HepG2 (cell line): Measurements from ENCODE around the gene FAM167B. TPM values are rescaled to one million over a fixed set of nuclear protein-coding genes. Genes with fewer than 3 reads are reported as not detected.

Experiments used
- AGO1 ChIP-seq: fragments of 200-400 bp; formaldehyde crosslinking; IDR thresholded peaks from 2 replicates; pipeline ENCODE4 v1.6.1; 2017; ENCODE audit warnings: mild to moderate bottlenecking, low read depth, low read length, moderate library complexity; ENCODE audit not compliant: poor library complexity, severe bottlenecking
- AKAP8 ChIP-seq: sonication (generic); formaldehyde crosslinking; IDR thresholded peaks from 2 replicates; pipeline ENCODE4 v1.5.1; 2020; ENCODE audit warnings: mild to moderate bottlenecking, missing genetic modification reagents
- CEBPG ChIP-seq: IDR thresholded peaks from 2 replicates; pipeline ENCODE4 v1.6.1; 2016
- ELF3 ChIP-seq: IDR thresholded peaks from 2 replicates; pipeline ENCODE4 v1.6.1; 2016; ENCODE audit warnings: missing genetic modification reagents, missing compliant biosample characterization
- FOXA3 ChIP-seq: IDR thresholded peaks from 2 replicates; pipeline ENCODE4 v1.6.1; 2016; ENCODE audit warnings: missing genetic modification reagents, missing compliant biosample characterization
- FUBP1 ChIP-seq: sonication (generic); formaldehyde crosslinking; IDR thresholded peaks from 2 replicates; pipeline ENCODE4 v1.5.1; 2020; ENCODE audit warnings: missing genetic modification reagents, mild to moderate bottlenecking, borderline replicate concordance
- HMG20B ChIP-seq: conservative IDR thresholded peaks from 2 replicates; pipeline ENCODE4 v1.6.1; 2016; ENCODE audit warnings: missing genetic modification reagents, missing compliant biosample characterization
- IKZF1 ChIP-seq: fragments of 450-650 bp; IDR thresholded peaks from 2 replicates; pipeline ENCODE4 v1.7.1; 2016
- KDM2A ChIP-seq: sonication (generic); formaldehyde crosslinking; IDR thresholded peaks from 2 replicates; pipeline ENCODE4 v1.4.0; 2020; ENCODE audit warnings: low read depth, missing genetic modification reagents, borderline replicate concordance
- KDM3A ChIP-seq: IDR thresholded peaks from 2 replicates; pipeline ENCODE4 v1.6.1; 2018; ENCODE audit warnings: low read depth, missing compliant biosample characterization
- MIER3 ChIP-seq: IDR thresholded peaks from 2 replicates; pipeline ENCODE4 v1.6.1; 2016; ENCODE audit warnings: missing compliant biosample characterization, borderline replicate concordance
- MXI1 ChIP-seq: IDR thresholded peaks from 3 replicates; pipeline ENCODE4 v1.6.1; 2012; ENCODE audit warnings: low read depth, low read length, inconsistent platforms, borderline replicate concordance
- PAX8 ChIP-seq: sonication (generic); formaldehyde crosslinking; IDR thresholded peaks from 2 replicates; pipeline ENCODE4 v1.8.0; 2022; ENCODE audit warnings: mild to moderate bottlenecking, missing genetic modification reagents, borderline replicate concordance
- PPARG ChIP-seq: conservative IDR thresholded peaks from 2 replicates; pipeline ENCODE4 v1.6.1; 2016; ENCODE audit warnings: missing biosample characterization, missing genetic modification reagents
- REL ChIP-seq: sonication (generic); formaldehyde crosslinking; conservative IDR thresholded peaks from 2 replicates; pipeline ENCODE4 v1.8.0; 2022; ENCODE audit warnings: mild to moderate bottlenecking, missing genetic modification reagents, moderate library complexity
- TFAP4 ChIP-seq: sonication (generic); IDR thresholded peaks from 2 replicates; pipeline ENCODE4 v1.6.1; 2016; ENCODE audit warnings: low read depth, borderline replicate concordance
- TFDP1 ChIP-seq: IDR thresholded peaks from 2 replicates; pipeline ENCODE4 v1.6.1; 2016; ENCODE audit warnings: missing compliant biosample characterization, missing genetic modification reagents, borderline replicate concordance
- THAP8 ChIP-seq: sonication (generic); formaldehyde crosslinking; IDR thresholded peaks from 2 replicates; pipeline ENCODE4 v1.5.1; 2020; ENCODE audit warnings: missing genetic modification reagents, mild to moderate bottlenecking, borderline replicate concordance
- ZFP36 ChIP-seq: fragments of 150-350 bp; IDR thresholded peaks from 2 replicates; pipeline ENCODE4 v1.6.1; 2018; ENCODE audit warnings: borderline replicate concordance, low read length, low read depth; ENCODE audit not compliant: partially characterized antibody
- ZNF354B ChIP-seq: sonication (generic); formaldehyde crosslinking; IDR thresholded peaks from 2 replicates; pipeline ENCODE4 v1.8.0; 2022; ENCODE audit warnings: mild to moderate bottlenecking, missing genetic modification reagents
- ZNF510 ChIP-seq: sonication (generic); formaldehyde crosslinking; IDR thresholded peaks from 2 replicates; pipeline ENCODE4 v1.4.0; 2020; ENCODE audit warnings: low read depth, mild to moderate bottlenecking, missing genetic modification reagents
- ZNF768 ChIP-seq: sonication (generic); formaldehyde crosslinking; IDR thresholded peaks from 2 replicates; pipeline ENCODE4 v1.4.0; 2020; ENCODE audit warnings: missing genetic modification reagents
- ZNF788 ChIP-seq: sonication (generic); formaldehyde crosslinking; IDR thresholded peaks from 2 replicates; pipeline ENCODE4 v1.5.0; 2020; ENCODE audit warnings: mild to moderate bottlenecking, missing genetic modification reagents, borderline replicate concordance
- ZSCAN31 ChIP-seq: sonication (generic); formaldehyde crosslinking; IDR thresholded peaks from 2 replicates; pipeline ENCODE4 v1.5.0; 2020; ENCODE audit warnings: low read depth, mild to moderate bottlenecking, missing genetic modification reagents
- polyA plus RNA-seq, 8 experiments: library from polyadenylated mRNA; depleted of rRNA in 3 of 8; stranded (reverse) in 7 of 8; unstranded in 1 of 8; fragments of >200 nt; fragmentation: Illumina TruSeq in 4 of 8; extraction: Trizol in 4 of 8; gene quantifications; 2 replicates each; pipeline versions ENCODE4 v1.2.1 to v1.2.3, GENCODE V29; 2011 to 2016; ENCODE audit warnings: low read depth in 4 of 8, missing spikeins in 1 of 8, mixed read lengths in 1 of 8; ENCODE audit not compliant: insufficient read depth in 1 of 8
- total RNA-seq, 5 experiments: library from RNA; depleted of rRNA; stranded (reverse); fragments of >200 nt; fragmentation: Illumina TruSeq; extraction: Trizol; gene quantifications; 2 replicates each; pipeline ENCODE4 v1.2.3, GENCODE V29; 2016; ENCODE audit warnings: low read depth in 1 of 5

The FAM167B gene
- total and polyA plus RNA-seq, 2 of the 13 experiments (the other 11 are each of a cell fraction or from before 2014, with no cell fraction given) = 0.15 to 0.70 TPM

- no peak for TF ChIP-seq FUBP1 (CRISPR knock-in tag)
- TF ChIP-seq AKAP8 (CRISPR knock-in tag) = no peak
- peak; percentile 54; the same call in 1 of the 2 replicates for TF ChIP-seq MIER3 (CRISPR knock-in tag)
- TF ChIP-seq HMG20B = 0 out of 2 replicates have a peak, but pooled peaks have one; percentile 32
- peak; percentile 48; the same call in 1 of the 2 replicates for TF ChIP-seq ELF3 (CRISPR knock-in tag)
- TF ChIP-seq PPARG (CRISPR knock-in tag) = 0 out of 2 replicates have a peak, but pooled peaks have one; percentile 33
- peak; percentile 76; the same call in 1 of the 2 replicates for TF ChIP-seq KDM2A
- TF ChIP-seq IKZF1 = no peak
- no peak for TF ChIP-seq ZNF354B (CRISPR knock-in tag)
- peak; percentile 84; the same call in 1 of the 2 replicates for TF ChIP-seq KDM3A
- TF ChIP-seq ZSCAN31 (CRISPR knock-in tag) = peak; percentile 86; the same call in 1 of the 2 replicates
- TF ChIP-seq MXI1 = peak; percentile 55; the same call in 1 of the 3 replicates
- no peak for TF ChIP-seq AGO1
- no peak for TF ChIP-seq ZNF510
- TF ChIP-seq ZNF768 (CRISPR knock-in tag) = peak; percentile 78; the same call in 1 of the 2 replicates
- no peak for TF ChIP-seq ZFP36
- peak; percentile 35 for TF ChIP-seq CEBPG
- TF ChIP-seq FOXA3 (CRISPR knock-in tag) = no peak; the same call in 1 of the 2 replicates
- 0 out of 2 replicates have a peak, but pooled peaks have one; percentile 56 for TF ChIP-seq REL (CRISPR knock-in tag)
- peak; percentile 35; the same call in 1 of the 2 replicates for TF ChIP-seq TFDP1
- TF ChIP-seq ZNF788 (CRISPR knock-in tag) = peak; percentile 81; the same call in 1 of the 2 replicates
- TF ChIP-seq PAX8 (CRISPR knock-in tag) = no peak
- TF ChIP-seq TFAP4 = peak; percentile 73; the same call in 1 of the 2 replicates
- TF ChIP-seq THAP8 (CRISPR knock-in tag) = 0 out of 2 replicates have a peak, but pooled peaks have one; percentile 26
Observed at GRCh38 chr1:32247983-32248889, 1.2 kb downstream of the FAM167B start (continued).
